Measurements from ENCODE around the gene MAP4K2.

The MAP4K2 gene

GRCh38 chr11:64809781-64810241 is 6.8 kb upstream of the MAP4K2 start:
- TF ChIP-seq CTCF (conservative IDR thresholded peaks at IDR 0.05; ENCODE audit: low read depth, low read length): no peak
- H3K4me3 ChIP-seq (ENCODE audit: low read length): peak overlapping the region; percentile 88
- no peak for DNase-seq (ENCODE audit: low read depth)

DNA sequence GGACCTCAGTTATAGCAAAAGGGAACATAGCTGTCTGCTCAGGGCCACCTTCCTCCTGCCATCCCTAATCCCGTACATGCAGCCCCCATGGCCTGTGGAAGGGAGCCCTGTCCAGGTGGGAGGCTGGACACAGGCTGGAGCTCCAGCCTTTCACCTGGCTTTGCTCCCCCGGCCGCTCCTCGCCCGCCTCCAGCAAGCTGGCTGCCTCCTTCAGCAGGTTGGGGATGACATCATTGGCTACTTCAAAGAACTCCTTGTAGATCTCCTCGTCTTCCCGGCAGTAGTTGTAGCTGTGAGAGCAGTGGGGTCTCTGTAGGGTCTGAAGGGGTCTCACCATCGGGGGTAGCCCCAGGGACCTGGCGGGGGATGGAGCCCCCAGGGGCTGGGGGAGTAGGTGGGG is 2.5 kb upstream of the MAP4K2 start:
- DNase-seq (ENCODE audit: low read depth): no peak
- no peak overlapping the region for H3K4me3 ChIP-seq (ENCODE audit: low read length)
- TF ChIP-seq CTCF (conservative IDR thresholded peaks at IDR 0.05; ENCODE audit: low read depth, low read length): no peak

DNA sequence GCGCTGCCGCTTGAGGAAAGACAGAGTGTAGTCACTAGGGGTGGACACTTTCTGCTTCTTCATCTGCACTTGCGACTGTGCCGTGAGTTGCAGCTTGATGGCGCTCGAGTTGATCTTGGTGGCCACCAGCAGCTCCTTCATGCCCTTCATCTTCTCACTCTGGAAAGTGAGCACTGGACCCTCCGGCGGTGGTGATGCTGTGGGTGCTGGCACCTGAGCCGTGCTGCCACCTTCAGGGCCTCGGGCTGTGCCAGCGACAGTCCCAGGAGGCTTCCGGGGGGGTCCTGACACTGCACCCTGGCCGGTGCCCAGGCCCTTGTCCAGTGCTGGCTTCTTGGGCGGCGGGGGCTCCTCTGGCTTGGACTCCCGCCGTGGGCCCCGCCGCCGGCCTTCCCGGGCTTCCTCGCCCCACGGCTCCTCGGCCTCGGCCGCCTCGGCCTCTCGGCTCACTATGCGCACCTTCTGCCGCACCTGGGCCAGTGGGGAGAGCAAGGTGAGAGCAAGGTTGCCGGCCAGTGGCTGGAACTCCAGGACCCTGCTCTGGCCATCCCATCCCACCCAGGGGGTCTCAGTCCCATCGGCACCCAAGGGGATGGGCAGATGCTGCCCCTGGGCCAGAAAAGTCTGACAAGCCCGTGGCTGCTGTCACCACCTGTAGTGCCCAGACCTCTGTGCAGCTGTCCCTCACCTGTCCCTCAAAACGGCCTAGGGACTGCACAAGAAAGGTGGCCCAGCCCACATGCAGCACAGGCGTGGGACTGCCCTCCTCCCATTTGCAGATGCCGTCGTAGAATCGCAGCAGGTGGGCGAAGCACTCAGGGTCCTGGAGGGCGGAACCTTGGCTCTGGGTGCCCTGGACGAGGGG is 1.6 kb upstream of the MAP4K2 start:
- no peak overlapping the region for H3K4me3 ChIP-seq (ENCODE audit: low read length)
- no peak for TF ChIP-seq CTCF (conservative IDR thresholded peaks at IDR 0.05; ENCODE audit: low read depth, low read length)
- no peak for DNase-seq (ENCODE audit: low read depth)

DNA sequence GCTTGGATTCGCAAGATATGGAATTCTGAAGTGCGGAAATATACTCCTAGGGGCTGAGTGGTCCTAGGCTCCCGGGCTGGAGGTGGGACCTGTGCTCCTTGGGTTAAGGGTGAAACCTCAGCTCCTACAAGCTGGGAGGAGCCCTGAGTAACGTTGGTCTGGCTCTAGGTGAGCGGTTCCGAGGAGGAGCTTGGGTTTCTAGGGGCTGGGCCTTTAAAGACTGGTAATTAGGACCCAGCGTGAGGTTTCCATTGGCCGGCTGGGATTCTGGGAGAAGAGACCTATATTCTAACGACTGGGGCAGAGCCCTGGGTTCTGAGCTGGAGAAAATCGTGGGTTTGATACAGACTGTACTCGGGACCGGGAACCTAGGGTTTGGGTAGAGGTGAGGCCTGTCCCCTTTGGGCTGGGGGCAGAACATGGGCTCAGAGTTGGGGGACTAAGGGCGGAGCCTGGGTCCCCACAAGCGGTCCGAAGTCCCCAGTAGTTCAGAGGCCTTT is 882 bp upstream of the MAP4K2 start:
- DNase-seq (ENCODE audit: low read depth): no peak
- peak overlapping the region; percentile 81 for H3K4me3 ChIP-seq (ENCODE audit: low read length)
- TF ChIP-seq CTCF (conservative IDR thresholded peaks at IDR 0.05; ENCODE audit: low read depth, low read length): no peak

DNA sequence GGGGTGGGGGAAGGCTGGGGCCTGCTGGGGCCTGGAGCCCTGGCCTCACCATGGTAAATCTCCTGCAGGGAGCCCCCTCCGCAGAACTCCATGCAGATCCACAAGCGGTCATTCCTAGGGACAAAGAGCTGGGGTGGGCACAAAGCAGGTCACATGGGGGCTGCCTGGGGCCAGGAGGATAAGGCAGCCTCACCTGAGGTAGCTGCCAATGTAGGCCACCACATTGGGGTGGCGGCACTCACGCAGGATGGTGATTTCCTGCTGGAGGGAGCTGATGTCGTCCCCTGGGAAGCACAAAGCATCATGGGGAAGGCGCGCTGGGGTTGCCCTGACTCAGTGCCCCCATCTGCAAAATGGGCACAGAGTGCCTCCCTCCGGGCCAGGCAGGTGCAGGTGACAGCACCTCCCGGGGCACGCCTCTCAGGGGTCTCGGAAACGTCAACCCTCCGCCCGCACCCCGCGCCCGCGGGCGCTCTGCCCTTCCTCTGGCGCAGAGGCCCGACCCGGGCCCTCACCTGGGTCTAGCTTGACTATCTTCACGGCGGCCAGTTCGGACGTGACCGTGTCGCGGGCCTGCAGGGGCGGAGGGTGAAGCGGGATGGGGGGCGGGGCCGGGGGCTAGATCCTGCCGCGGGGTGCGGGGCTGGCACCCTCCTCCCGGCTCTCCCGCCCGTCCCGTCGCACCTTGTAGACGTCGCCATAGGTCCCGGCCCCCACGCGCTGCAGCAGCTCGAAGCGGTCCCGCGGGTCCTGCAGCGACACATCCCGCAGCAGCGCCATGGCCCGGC is 450 bp downstream of the MAP4K2 start:
- TF ChIP-seq CTCF (conservative IDR thresholded peaks at IDR 0.05; ENCODE audit: low read depth, low read length): no peak
- H3K4me3 ChIP-seq (ENCODE audit: low read length): peak overlapping the region; percentile 54
- no peak for DNase-seq (ENCODE audit: low read depth)

DNA sequence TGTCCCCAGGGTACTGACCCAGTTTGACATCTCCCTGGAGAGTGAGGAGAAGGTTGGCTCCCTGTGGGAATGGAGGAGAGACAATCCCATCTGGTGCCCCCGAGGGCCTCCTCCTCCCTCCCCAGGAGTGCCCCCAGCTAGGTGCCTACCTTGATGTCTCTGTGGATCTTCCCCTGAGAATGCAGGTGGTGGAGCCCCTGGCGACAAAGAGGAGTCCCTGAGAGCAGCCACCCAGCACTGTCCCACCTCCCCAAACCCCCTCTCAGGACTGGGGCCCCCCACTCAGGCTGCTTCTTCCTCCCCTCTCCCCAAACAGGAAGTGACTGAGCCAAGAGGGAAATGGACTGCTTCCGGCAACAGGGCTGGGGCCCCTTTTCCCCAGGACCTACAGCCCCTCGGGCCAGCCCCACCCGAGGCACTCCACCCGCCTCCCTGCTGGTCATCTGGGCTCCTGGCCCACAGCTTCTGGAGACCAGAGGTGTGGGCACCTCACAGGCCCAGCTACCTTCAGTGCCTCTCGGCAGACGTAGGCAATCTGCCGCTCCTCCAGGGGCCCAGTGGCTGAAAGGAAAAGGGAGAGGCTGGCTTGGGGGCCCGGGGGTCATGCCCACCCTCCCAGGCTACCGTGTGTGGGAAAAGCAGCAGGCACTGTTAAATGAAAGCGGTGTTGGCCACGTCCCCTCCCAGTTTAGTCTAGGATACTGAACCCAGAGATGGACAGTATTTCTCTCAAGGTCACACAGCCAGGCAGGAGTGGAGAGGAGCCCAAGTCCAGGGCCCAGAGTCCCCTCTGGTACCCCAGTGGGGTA is 1.2 kb downstream of the MAP4K2 start:
- no peak overlapping the region for H3K4me3 ChIP-seq (ENCODE audit: low read length)
- no peak for DNase-seq (ENCODE audit: low read depth)
- TF ChIP-seq CTCF (conservative IDR thresholded peaks at IDR 0.05; ENCODE audit: low read depth, low read length): no peak

All from retinal pigment epithelial cell (primary cell).